ENCODE data around the gene SMOC2.

SMOC2 gene

DNA sequence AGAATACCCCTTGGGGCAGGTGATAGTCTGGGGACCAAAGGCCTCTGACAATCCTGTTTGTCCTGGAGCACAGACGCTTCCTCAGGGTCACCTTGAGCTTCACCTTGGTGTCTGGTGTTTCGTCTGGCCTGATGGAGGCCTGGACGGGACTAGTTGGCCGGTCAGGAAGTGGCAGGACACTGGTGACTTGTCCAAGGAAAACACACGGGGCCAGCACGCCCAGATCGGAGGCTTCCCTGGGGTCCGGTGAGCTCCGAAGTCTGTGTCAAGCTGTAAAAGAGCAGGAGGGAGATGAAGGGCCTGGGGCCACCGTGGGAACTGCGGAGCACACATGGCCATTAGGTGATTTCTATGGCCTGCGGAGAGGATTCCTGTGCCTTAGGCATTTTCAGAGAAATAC lies 67.9 kb downstream of the SMOC2 start:
- Histone ChIP-seq H3K36me3 (ENCODE audit: insufficient read depth, low read length) (no peaks in the 10 kb centered on the region), H3K27ac (ENCODE audit: low read depth, low read length) (no peak overlapping the region), H3K9ac (ENCODE audit: low read length) (no peak overlapping the region), H3K4me1 (ENCODE audit: insufficient read depth, low read length) (no peaks in the 10 kb centered on the region), H3K9me3 (ENCODE audit: low read length) (no peaks in the 10 kb centered on the region), H3K27me3 (ENCODE audit: control insufficient read depth in 1 of 2, insufficient read depth in 2 of 2, low read length in 2 of 2) (no peaks in the 10 kb centered on the region), H3K4me3 (ENCODE audit: low read depth in 1 of 2, low read length in 2 of 2) (no peak overlapping the region)

DNA sequence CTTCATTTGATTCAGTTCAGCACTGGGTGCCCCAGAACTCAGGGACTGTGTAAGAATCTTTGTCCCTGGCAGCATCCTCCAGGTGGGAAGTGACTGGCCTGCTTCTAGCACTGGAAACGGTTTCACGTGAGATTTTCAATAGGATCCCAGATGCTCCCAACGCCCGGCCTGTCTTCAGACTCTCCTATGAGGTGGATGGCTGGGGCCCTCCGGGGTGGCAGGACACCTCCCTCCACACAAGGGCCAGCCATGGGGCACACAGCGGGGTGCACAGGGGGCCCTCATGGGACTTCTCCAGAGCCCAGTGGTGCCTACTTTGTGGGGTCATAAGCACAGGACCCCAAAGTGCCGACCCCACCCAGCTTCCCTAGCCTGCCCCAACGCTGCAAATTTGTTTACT lies 72.8 kb downstream of the SMOC2 start:
- Histone ChIP-seq H3K36me3 (ENCODE audit: insufficient read depth, low read length) (no peaks in the 10 kb centered on the region), H3K27ac (ENCODE audit: low read depth, low read length) (no peak overlapping the region)

GRCh38 chr6:168514216-168514615 lies 73.2 kb downstream of the SMOC2 start:
- no peak overlapping the region for H3K9ac ChIP-seq (ENCODE audit: low read length)
- H3K36me3 ChIP-seq (ENCODE audit: insufficient read depth, low read length), result no peaks in the 10 kb centered on the region
- H3K4me3 ChIP-seq (ENCODE audit: low read depth in 1 of 2, low read length in 2 of 2), result no peak overlapping the region
- no peaks in the 10 kb centered on the region for H3K27me3 ChIP-seq (ENCODE audit: control insufficient read depth in 1 of 2, insufficient read depth in 2 of 2, low read length in 2 of 2)
- no peaks in the 10 kb centered on the region for H3K4me1 ChIP-seq (ENCODE audit: insufficient read depth, low read length)
- no peak overlapping the region for H3K27ac ChIP-seq (ENCODE audit: low read depth, low read length)
- H3K9me3 ChIP-seq (ENCODE audit: low read length), result no peaks in the 10 kb centered on the region

More for the DNA sequence above, 72.8 kb downstream of the SMOC2 start:
- H3K27me3 ChIP-seq (ENCODE audit: control insufficient read depth in 1 of 2, insufficient read depth in 2 of 2, low read length in 2 of 2), result no peaks in the 10 kb centered on the region
- no peaks in the 10 kb centered on the region for H3K9me3 ChIP-seq (ENCODE audit: low read length)
- no peak overlapping the region for H3K4me3 ChIP-seq (ENCODE audit: low read depth in 1 of 2, low read length in 2 of 2)
- H3K4me1 ChIP-seq (ENCODE audit: insufficient read depth, low read length), result no peaks in the 10 kb centered on the region
- no peak overlapping the region for H3K9ac ChIP-seq (ENCODE audit: low read length)

GRCh38 chr6:168515376-168515775 lies 74.4 kb downstream of the SMOC2 start:
- H3K9ac ChIP-seq (ENCODE audit: low read length), result no peak overlapping the region
- H3K4me3 ChIP-seq (ENCODE audit: low read depth in 1 of 2, low read length in 2 of 2), result no peak overlapping the region
- H3K27me3 ChIP-seq (ENCODE audit: control insufficient read depth in 1 of 2, insufficient read depth in 2 of 2, low read length in 2 of 2), result no peaks in the 10 kb centered on the region
- no peak overlapping the region for H3K27ac ChIP-seq (ENCODE audit: low read depth, low read length)
- H3K4me1 ChIP-seq (ENCODE audit: insufficient read depth, low read length), result no peaks in the 10 kb centered on the region
- H3K9me3 ChIP-seq (ENCODE audit: low read length), result no peaks in the 10 kb centered on the region
- no peaks in the 10 kb centered on the region for H3K36me3 ChIP-seq (ENCODE audit: insufficient read depth, low read length)

- Histone ChIP-seq H3K36me3 (ENCODE audit: insufficient read depth, low read length) (no peaks in the 10 kb centered on the region), H3K9me3 (ENCODE audit: low read length) (no peaks in the 10 kb centered on the region), H3K9ac (ENCODE audit: low read length) (no peak overlapping the region), H3K4me3 (ENCODE audit: low read depth in 1 of 2, low read length in 2 of 2) (no peak overlapping the region), H3K27me3 (ENCODE audit: control insufficient read depth in 1 of 2, insufficient read depth in 2 of 2, low read length in 2 of 2) (no peaks in the 10 kb centered on the region), H3K27ac (ENCODE audit: low read depth, low read length) (no peak overlapping the region), H3K4me1 (ENCODE audit: insufficient read depth, low read length) (no peaks in the 10 kb centered on the region)
Observed at GRCh38 chr6:168516944-168517741, 76.2 kb downstream of the SMOC2 start.

GRCh38 chr6:168517742-168518347 lies 76.9 kb downstream of the SMOC2 start:
- Histone ChIP-seq H3K36me3 (ENCODE audit: insufficient read depth, low read length) (no peaks in the 10 kb centered on the region), H3K9ac (ENCODE audit: low read length) (no peak overlapping the region), H3K27me3 (ENCODE audit: control insufficient read depth in 1 of 2, insufficient read depth in 2 of 2, low read length in 2 of 2) (no peaks in the 10 kb centered on the region), H3K4me1 (ENCODE audit: insufficient read depth, low read length) (no peaks in the 10 kb centered on the region), H3K27ac (ENCODE audit: low read depth, low read length) (no peak overlapping the region), H3K9me3 (ENCODE audit: low read length) (no peaks in the 10 kb centered on the region), H3K4me3 (ENCODE audit: low read depth in 1 of 2, low read length in 2 of 2) (no peak overlapping the region)

DNA sequence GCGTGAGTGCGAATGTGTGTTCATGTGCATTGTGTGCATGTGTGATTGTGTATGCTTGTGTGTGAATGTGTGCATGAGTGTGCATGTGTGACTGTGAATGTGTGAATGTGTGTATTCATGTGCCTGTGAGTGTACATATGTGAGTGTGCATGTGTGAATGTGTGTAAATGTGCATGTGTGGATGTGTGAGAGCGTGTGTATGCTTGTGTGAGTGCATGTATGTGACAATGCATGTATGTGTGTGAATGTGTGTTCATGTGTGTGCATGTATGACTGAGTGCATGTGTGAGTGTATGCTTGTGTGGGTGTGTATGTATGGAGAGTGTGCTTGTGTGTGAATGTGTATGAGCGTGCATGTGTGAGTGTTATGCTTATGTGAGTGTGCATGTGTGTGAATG lies 77.4 kb downstream of the SMOC2 start:
- no peak overlapping the region for H3K9ac ChIP-seq (ENCODE audit: low read length)
- H3K4me1 ChIP-seq (ENCODE audit: insufficient read depth, low read length), result no peaks in the 10 kb centered on the region
- no peak overlapping the region for H3K4me3 ChIP-seq (ENCODE audit: low read depth in 1 of 2, low read length in 2 of 2)
- no peaks in the 10 kb centered on the region for H3K36me3 ChIP-seq (ENCODE audit: insufficient read depth, low read length)
- no peaks in the 10 kb centered on the region for H3K27me3 ChIP-seq (ENCODE audit: control insufficient read depth in 1 of 2, insufficient read depth in 2 of 2, low read length in 2 of 2)
- no peak overlapping the region for H3K27ac ChIP-seq (ENCODE audit: low read depth, low read length)
- no peaks in the 10 kb centered on the region for H3K9me3 ChIP-seq (ENCODE audit: low read length)

DNA sequence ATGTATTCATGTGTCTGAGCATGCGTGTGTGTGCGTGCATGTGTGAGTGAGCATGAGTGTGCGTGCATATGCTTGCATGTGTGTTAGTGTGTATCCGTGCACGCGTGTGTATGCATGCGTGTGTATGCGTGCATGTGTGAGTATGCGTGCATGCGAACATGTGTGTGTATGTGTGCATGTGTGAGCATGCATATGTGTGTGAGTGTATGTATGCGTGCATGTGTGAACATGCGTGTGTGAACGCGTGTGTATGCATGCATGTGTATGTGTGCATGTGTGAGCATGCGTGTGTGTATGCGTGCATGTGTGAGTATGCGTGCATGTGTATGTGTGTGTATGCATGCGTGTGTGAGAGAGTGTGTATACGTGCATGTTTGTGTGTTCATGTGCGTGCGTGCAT lies 77.9 kb downstream of the SMOC2 start:
- Histone ChIP-seq H3K9me3 (ENCODE audit: low read length) (no peaks in the 10 kb centered on the region), H3K4me1 (ENCODE audit: insufficient read depth, low read length) (no peaks in the 10 kb centered on the region), H3K27ac (ENCODE audit: low read depth, low read length) (no peak overlapping the region), H3K27me3 (ENCODE audit: control insufficient read depth in 1 of 2, insufficient read depth in 2 of 2, low read length in 2 of 2) (no peaks in the 10 kb centered on the region), H3K9ac (ENCODE audit: low read length) (no peak overlapping the region), H3K36me3 (ENCODE audit: insufficient read depth, low read length) (no peaks in the 10 kb centered on the region), H3K4me3 (ENCODE audit: low read depth in 1 of 2, low read length in 2 of 2) (no peak overlapping the region)

DNA sequence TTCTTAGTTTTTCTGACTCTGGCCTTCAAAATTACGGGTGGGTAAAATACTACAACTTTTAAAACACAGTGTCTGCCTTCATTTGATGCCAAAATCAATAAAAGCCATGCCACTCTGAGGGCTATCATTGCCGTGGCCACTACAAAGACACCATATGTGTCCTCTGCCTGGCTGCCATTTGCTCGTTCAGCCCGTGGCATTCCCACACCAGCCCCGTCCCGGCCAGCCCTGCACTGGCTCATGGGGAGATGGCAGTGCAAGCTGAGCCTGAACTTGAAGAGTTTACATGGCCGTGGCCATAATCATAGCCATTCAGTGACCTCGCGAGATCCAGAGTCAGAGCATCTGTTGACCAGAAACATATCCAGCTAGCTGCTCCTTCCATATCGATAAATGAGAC lies 79.2 kb downstream of the SMOC2 start:
- no peak overlapping the region for H3K27ac ChIP-seq (ENCODE audit: low read depth, low read length)
- no peaks in the 10 kb centered on the region for H3K27me3 ChIP-seq (ENCODE audit: control insufficient read depth in 1 of 2, insufficient read depth in 2 of 2, low read length in 2 of 2)
- H3K9ac ChIP-seq (ENCODE audit: low read length), result no peak overlapping the region
- H3K4me3 ChIP-seq (ENCODE audit: low read depth in 1 of 2, low read length in 2 of 2), result no peak overlapping the region
- H3K4me1 ChIP-seq (ENCODE audit: insufficient read depth, low read length), result no peaks in the 10 kb centered on the region
- no peaks in the 10 kb centered on the region for H3K36me3 ChIP-seq (ENCODE audit: insufficient read depth, low read length)
- no peaks in the 10 kb centered on the region for H3K9me3 ChIP-seq (ENCODE audit: low read length)

GRCh38 chr6:168524571-168525001 lies 83.6 kb downstream of the SMOC2 start:
- Histone ChIP-seq H3K27me3 (ENCODE audit: control insufficient read depth in 1 of 2, insufficient read depth in 2 of 2, low read length in 2 of 2) (no peaks in the 10 kb centered on the region), H3K36me3 (ENCODE audit: insufficient read depth, low read length) (no peaks in the 10 kb centered on the region), H3K9me3 (ENCODE audit: low read length) (no peaks in the 10 kb centered on the region), H3K4me1 (ENCODE audit: insufficient read depth, low read length) (peaks cover 14% of the 10 kb centered on the region), H3K4me3 (ENCODE audit: low read depth in 1 of 2, low read length in 2 of 2) (no peak overlapping the region), H3K9ac (ENCODE audit: low read length) (no peak overlapping the region), H3K27ac (ENCODE audit: low read depth, low read length) (no peak overlapping the region)

GRCh38 chr6:168525114-168525513 lies 84.1 kb downstream of the SMOC2 start:
- Histone ChIP-seq H3K9me3 (ENCODE audit: low read length) (no peaks in the 10 kb centered on the region), H3K36me3 (ENCODE audit: insufficient read depth, low read length) (no peaks in the 10 kb centered on the region), H3K27me3 (ENCODE audit: control insufficient read depth in 1 of 2, insufficient read depth in 2 of 2, low read length in 2 of 2) (no peaks in the 10 kb centered on the region), H3K9ac (ENCODE audit: low read length) (no peak overlapping the region), H3K4me3 (ENCODE audit: low read depth in 1 of 2, low read length in 2 of 2) (no peak overlapping the region), H3K4me1 (ENCODE audit: insufficient read depth, low read length) (peaks cover 14% of the 10 kb centered on the region), H3K27ac (ENCODE audit: low read depth, low read length) (no peak overlapping the region)
